T-helper 17 cell (primary cell): Measurements from ENCODE around the gene TMCO4. TPM values are rescaled to one million over a fixed set of nuclear protein-coding genes. Genes with fewer than 3 reads are reported as not detected.

Experiments used
- ATAC-seq: fragments of 150-1000 bp; cut with Tn5 transposase; 2 replicates; pipeline ENCODE4 v1.10.0; 2021; ENCODE audit warnings: mild to moderate bottlenecking, moderate library complexity
- DNase-seq, 3 donors: peaks; one replicate each; pipeline versions ENCODE4 v3.0.0 to v3.0.0-alpha.2; 2020 to 2021
- H3K9me3 ChIP-seq: one replicate; pipeline ENCODE4 v1.7.0; 2013; ENCODE audit warnings: low read length, mild to moderate bottlenecking; ENCODE audit not compliant: control insufficient read depth, poor library complexity, severe bottlenecking
- H3K27ac Mint-ChIP-seq: one replicate; pipeline ENCODE4 v1.8.0; 2022; ENCODE audit warnings: mild to moderate bottlenecking, moderate library complexity, mixed read lengths
- H3K27me3 Mint-ChIP-seq: one replicate; pipeline ENCODE4 v1.8.0; 2022; ENCODE audit warnings: mixed read lengths
- H3K36me3 Mint-ChIP-seq: one replicate; pipeline ENCODE4 v1.8.0; 2022; ENCODE audit warnings: low read depth, mixed read lengths
- H3K4me1 Mint-ChIP-seq: one replicate; pipeline ENCODE4 v1.8.0; 2022; ENCODE audit warnings: mild to moderate bottlenecking, mixed read lengths
- H3K4me3 Mint-ChIP-seq: one replicate; pipeline ENCODE4 v1.8.0; 2022; ENCODE audit warnings: mild to moderate bottlenecking, moderate library complexity, mixed read lengths
- total RNA-seq, 4 donors: library from RNA in 2 of 4; stranded (reverse) in 2 of 4; gene quantifications; one replicate each; pipeline ENCODE4 v1.2.3 and lab custom pipeline; 2022 to 2026

TMCO4 gene
- total RNA-seq, 2 donors from 2014 or later = 18.6 TPM

DNA sequence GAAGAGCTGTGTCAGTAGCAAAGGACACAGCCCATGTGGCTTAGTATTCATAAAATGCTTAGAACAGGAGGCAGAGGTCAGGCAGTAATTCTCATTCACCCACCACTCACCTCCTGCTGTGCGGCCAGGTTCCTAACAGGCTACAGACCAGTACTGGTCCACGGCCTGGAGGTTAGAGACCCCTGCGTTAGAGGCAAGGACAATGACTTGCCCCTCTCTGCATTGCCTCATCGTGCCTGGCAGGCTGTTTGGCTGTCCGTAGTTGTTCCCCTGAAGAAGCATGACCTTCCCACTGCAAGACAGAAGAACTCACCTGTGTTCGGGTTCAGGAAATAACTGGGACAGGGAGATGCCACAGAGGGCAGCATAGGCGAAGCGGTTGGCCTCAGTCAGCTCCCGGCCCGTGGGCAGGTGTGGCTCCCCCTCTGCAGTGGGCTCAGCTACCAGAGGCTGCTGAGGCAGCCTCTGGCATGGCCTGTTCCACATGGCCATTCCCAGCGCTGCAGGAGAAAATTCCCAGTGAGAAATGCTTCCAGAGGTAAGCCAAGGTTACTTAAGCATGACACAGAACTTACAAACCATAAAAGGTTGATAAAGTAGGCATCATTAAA is 19.3 kb downstream of the TMCO4 start:
- ATAC-seq (no peak), DNase-seq (no peak)
- no peak overlapping the region for H3K4me3 Mint-ChIP-seq
- peaks cover 4% of the 10 kb centered on the region for H3K4me1 Mint-ChIP-seq
- H3K27ac Mint-ChIP-seq = no peak overlapping the region
- no peaks in the 10 kb centered on the region for H3K9me3 ChIP-seq
- peaks cover 15% of the 10 kb centered on the region for H3K36me3 Mint-ChIP-seq
- no peaks in the 10 kb centered on the region for H3K27me3 Mint-ChIP-seq

DNA sequence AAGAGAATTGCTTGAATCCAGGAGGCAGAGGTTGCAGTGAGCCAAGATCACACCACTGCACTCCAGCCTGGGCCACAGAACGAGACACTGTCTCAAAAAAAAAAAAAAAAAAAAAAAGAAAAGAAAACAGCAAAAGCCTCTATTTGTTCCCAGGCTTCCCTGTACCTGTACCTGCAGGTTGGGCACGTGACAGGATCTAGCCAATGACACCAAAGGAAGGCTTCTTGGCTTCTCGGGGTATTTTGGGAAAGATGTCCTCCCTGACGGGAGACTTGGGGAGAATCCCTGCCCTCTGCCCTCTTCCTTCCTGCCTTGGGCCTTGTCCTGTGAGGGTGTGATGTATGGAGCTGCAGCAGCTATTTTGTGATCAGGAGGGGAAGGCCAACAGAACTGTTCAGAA is 22.8 kb downstream of the TMCO4 start:
- Mint-ChIP-seq H3K27me3 (no peaks in the 10 kb centered on the region), H3K36me3 (peaks cover 7% of the 10 kb centered on the region), H3K4me1 (peaks cover 4% of the 10 kb centered on the region), H3K4me3 (no peak overlapping the region), H3K27ac (no peak overlapping the region)
- H3K9me3 ChIP-seq = no peaks in the 10 kb centered on the region
- DNase-seq (no peak), ATAC-seq (no peak)

DNA sequence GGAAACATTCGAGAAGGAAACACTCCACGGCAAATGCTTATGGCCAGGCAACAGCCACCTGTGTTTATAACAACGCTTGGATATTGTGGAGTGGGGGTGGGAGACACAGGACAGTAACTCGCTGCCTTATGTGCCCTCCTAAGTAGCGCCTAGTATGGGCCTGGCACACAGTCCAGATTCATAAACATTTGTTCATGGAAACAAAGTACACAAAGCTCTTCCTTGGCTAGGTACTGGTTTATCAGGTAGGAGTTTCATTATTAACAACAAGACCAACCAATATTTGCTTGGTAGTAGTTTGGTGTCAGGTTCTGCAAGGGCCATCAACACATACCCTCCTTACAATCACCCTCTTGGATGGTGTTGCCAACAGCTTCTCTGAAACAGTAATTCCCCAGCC is 23.4 kb downstream of the TMCO4 start:
- DNase-seq = no peak
- Mint-ChIP-seq H3K4me3 (no peak overlapping the region), H3K4me1 (peaks cover 4% of the 10 kb centered on the region), H3K27ac (no peak overlapping the region), H3K27me3 (no peaks in the 10 kb centered on the region), H3K36me3 (peaks cover 7% of the 10 kb centered on the region)
- ATAC-seq = no peak
- no peaks in the 10 kb centered on the region for H3K9me3 ChIP-seq

DNA sequence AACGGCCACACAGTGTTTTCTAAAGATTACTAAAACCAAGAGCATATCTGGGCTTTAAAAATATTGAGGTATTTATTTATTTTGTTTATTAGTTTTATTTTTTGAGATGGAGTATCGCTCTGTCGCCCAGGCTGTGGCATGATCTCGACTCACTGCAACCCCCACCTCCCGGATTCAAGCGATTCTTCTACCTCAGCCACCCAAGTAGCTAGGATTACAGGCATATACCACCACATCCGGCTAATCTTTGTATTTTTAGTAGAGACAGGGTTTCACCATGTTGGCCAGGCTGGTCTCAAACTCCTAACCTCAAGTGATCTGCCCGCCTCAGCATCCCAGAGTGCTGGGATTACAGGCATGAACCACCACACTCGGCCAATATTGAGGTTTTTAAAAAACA is 23.9 kb downstream of the TMCO4 start:
- DNase-seq = no peak
- peaks cover 7% of the 10 kb centered on the region for H3K36me3 Mint-ChIP-seq
- H3K4me1 Mint-ChIP-seq = peaks cover 3% of the 10 kb centered on the region
- no peaks in the 10 kb centered on the region for H3K27me3 Mint-ChIP-seq
- H3K27ac Mint-ChIP-seq = no peak overlapping the region
- no peak for ATAC-seq
- no peaks in the 10 kb centered on the region for H3K9me3 ChIP-seq
- H3K4me3 Mint-ChIP-seq = no peak overlapping the region

DNA sequence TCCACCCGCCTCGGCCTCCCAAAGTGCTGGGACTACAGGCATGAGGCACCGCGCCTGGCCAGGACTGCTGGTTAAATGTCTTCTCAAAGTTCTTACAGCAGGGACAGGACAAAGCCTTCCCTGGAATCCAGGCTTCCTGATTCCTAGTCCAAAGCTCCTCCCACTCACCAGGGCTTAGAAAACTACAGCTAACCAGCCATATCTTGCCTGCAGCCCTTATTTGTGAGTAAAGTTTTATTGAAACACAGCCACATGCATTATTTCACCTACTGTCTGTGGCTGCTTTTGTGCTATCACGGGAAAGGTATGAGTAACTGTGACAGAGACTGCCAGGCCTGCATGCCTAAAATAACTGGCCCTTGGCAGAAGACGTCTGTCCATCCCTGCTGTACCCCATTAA is 24.4 kb downstream of the TMCO4 start:
- H3K9me3 ChIP-seq = no peaks in the 10 kb centered on the region
- no peak overlapping the region for H3K4me3 Mint-ChIP-seq
- H3K27ac Mint-ChIP-seq = no peak overlapping the region
- ATAC-seq (no peak), DNase-seq (no peak)
- H3K4me1 Mint-ChIP-seq = peaks cover 2% of the 10 kb centered on the region
- H3K36me3 Mint-ChIP-seq = peaks cover 7% of the 10 kb centered on the region
- no peaks in the 10 kb centered on the region for H3K27me3 Mint-ChIP-seq

DNA sequence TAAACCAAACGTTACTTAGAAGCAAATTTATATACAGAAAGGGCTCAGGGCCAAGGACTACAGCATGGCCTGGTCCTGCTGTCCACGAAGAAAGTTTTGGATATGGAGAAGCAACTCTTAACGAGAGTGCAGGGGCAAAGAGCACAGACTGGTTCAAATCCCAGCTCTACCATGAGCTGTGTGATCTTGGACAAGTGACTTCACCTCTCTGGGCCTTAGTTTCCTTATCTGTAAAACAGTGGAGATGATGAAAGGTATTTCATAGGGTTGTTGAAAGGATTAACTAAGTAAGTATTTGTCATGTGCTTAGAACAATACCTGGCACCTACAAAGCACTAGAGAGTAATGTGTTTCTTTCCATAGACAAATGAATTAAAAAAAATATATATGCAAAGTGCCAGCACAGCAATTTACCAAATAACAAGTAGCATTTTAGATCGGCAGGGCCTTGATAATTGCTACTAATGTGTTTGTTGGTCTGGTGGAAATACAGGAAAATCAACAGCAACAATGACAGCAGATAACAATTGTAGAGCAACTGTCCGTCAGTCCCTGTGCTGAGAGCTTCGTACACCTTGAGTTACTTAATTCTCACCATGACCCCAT is 25.4 kb downstream of the TMCO4 start:
- Mint-ChIP-seq H3K27me3 (no peaks in the 10 kb centered on the region), H3K4me3 (no peak overlapping the region), H3K4me1 (peaks cover 3% of the 10 kb centered on the region), H3K27ac (no peak overlapping the region), H3K36me3 (peaks cover 6% of the 10 kb centered on the region)
- ATAC-seq (no peak), DNase-seq (no peak)
- H3K9me3 ChIP-seq = no peaks in the 10 kb centered on the region

DNA sequence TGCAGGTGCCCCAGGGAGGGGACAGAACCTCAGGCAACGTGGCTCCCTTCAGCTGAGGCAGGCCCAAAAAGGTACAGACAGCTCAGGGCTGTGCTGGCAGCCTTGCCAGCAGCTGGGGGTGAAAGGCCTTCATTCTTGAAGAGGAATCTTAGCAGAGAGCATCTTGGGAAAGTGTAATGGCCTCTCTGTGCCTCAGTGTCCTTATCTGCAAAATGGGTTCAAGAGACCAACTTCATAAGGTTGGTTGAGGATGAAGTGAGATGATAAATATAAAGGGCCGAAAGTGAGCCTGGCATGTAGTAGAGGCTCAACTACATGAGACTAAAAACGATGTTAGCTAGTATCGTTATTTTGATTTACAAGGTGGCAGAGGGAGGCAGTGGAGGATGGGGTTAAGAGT is 26.2 kb downstream of the TMCO4 start:
- Mint-ChIP-seq H3K27ac (no peak overlapping the region), H3K36me3 (peaks cover 5% of the 10 kb centered on the region), H3K4me1 (peaks cover 2% of the 10 kb centered on the region), H3K27me3 (no peaks in the 10 kb centered on the region), H3K4me3 (no peak overlapping the region)
- no peaks in the 10 kb centered on the region for H3K9me3 ChIP-seq
- DNase-seq (no peak), ATAC-seq (no peak)

DNA sequence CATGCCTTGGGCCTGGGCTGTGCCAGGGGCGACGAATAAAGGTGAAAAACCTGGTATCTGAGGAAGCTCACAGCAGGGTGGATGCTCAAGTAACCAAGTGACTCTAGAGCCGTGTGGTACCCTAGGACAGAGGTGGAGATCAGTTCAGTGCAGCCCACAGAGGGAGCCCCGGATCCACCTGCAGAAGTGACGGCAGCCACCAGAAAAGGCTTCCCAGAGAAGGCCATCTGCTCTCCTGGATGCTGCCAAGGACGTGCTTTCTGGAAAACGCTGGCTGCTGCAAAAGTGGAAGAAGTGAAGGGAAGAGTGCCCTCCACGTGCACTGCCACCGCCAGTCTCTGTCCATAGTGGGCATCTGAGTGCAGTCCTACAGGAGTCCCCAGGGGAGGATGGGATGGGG is 27.7 kb downstream of the TMCO4 start:
- ATAC-seq (no peak), DNase-seq (no peak)
- Mint-ChIP-seq H3K4me3 (no peak overlapping the region), H3K27ac (no peak overlapping the region), H3K36me3 (peaks cover 5% of the 10 kb centered on the region), H3K27me3 (no peaks in the 10 kb centered on the region), H3K4me1 (peaks cover 2% of the 10 kb centered on the region)
- H3K9me3 ChIP-seq = no peaks in the 10 kb centered on the region

DNA sequence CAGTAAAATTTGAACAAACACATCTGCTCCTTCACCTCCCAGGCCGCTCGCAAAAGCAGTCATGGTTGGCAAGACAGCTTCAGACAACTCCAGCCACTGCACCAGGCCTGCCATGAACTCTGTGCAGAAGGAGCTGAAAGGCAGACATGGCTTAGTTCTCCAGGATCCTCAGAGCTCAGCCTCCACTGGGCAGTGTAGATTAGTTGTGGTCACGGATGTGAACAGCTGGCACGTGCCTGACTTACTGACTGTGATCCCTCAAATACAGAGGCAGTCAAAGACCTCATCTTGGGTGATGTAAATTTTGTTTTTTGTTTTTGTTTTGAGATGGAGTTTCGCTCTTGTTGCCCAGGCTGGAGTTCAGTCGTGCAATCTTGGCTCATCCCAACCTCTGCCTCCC is 28.4 kb downstream of the TMCO4 start:
- H3K4me1 Mint-ChIP-seq = peaks cover 4% of the 10 kb centered on the region
- H3K9me3 ChIP-seq = no peaks in the 10 kb centered on the region
- DNase-seq = no peak
- ATAC-seq = no peak
- no peak overlapping the region for H3K27ac Mint-ChIP-seq
- H3K36me3 Mint-ChIP-seq = peaks cover 5% of the 10 kb centered on the region
- H3K27me3 Mint-ChIP-seq = no peaks in the 10 kb centered on the region
- H3K4me3 Mint-ChIP-seq = no peak overlapping the region

DNA sequence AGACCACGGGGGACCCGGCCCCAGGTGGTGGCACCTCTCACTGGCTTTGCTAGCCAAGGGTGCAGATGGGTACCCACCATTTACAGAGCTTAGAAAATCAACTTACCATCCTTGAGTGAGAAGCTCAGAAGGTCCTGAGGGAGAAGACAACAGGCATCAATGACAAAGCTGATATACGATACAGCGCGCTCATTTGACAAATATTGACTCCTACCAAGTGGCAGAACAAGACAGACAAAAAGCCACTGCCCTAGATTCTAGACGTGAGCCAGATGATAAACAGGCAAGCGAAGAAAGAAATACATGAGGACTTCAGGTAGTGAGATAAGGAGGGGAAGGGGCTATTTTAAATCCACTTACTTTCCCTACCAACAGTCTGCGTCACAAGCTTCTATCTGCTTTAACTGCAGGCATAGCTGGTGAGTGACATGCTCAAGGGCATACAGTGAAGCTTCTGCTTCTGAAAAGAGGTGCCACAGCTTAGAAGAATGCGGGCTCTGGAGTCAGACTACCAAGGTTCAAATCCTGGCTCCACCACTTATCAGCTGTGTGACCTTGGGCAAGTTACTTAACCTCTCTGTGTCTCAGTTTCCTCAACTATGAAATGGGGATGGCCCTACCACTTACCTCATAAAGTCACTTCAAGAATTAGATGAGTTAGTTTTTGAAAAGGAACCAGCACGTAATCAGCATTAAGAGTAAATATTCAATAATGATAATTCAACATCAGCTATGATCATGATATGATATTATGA is 29.1 kb downstream of the TMCO4 start:
- ATAC-seq = no peak
- H3K27ac Mint-ChIP-seq = no peak overlapping the region
- peaks cover 7% of the 10 kb centered on the region for H3K36me3 Mint-ChIP-seq
- no peak for DNase-seq
- no peak overlapping the region for H3K4me3 Mint-ChIP-seq
- no peaks in the 10 kb centered on the region for H3K27me3 Mint-ChIP-seq
- H3K9me3 ChIP-seq = no peaks in the 10 kb centered on the region
- H3K4me1 Mint-ChIP-seq = peaks cover 10% of the 10 kb centered on the region

DNA sequence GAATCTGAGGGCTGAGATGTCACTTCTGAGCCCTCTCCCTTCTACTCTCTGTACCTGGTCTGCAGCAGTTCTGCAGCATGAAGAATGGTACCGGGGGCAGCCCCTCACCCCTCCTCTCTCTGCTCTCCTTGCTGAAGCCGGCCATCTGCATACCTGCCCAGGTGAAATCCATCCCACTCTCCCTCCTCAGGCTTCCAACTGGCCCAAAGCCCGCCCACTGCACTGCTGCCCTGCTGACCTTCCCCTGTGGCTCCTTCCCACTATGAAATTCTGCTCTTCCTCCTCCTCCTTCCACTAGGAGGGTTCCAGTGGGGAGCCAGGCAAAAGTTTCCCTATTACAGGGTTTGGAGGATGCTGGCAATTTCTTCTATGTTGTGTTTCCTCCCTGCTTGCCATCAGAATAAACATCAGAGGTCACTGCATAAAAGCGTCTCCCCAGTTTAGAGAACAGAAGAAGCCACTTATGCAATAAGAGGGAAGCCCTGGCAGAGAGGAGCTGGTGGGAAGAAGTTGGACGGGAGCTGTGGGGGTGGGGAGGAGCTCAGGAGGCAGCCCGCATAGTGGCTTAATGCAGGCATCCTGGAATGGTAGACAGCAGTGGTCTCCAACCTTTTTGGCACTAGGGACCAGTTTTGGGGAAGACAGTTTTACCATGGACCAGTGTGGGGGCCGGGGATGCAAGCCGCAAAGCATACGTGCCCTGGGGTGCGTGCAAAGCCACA is 30.3 kb downstream of the TMCO4 start:
- H3K4me1 Mint-ChIP-seq = peaks cover 16% of the 10 kb centered on the region
- no peak overlapping the region for H3K27ac Mint-ChIP-seq
- no peak for DNase-seq
- H3K9me3 ChIP-seq = no peaks in the 10 kb centered on the region
- no peak for ATAC-seq
- H3K36me3 Mint-ChIP-seq = peaks cover 7% of the 10 kb centered on the region
- no peaks in the 10 kb centered on the region for H3K27me3 Mint-ChIP-seq
- no peak overlapping the region for H3K4me3 Mint-ChIP-seq

DNA sequence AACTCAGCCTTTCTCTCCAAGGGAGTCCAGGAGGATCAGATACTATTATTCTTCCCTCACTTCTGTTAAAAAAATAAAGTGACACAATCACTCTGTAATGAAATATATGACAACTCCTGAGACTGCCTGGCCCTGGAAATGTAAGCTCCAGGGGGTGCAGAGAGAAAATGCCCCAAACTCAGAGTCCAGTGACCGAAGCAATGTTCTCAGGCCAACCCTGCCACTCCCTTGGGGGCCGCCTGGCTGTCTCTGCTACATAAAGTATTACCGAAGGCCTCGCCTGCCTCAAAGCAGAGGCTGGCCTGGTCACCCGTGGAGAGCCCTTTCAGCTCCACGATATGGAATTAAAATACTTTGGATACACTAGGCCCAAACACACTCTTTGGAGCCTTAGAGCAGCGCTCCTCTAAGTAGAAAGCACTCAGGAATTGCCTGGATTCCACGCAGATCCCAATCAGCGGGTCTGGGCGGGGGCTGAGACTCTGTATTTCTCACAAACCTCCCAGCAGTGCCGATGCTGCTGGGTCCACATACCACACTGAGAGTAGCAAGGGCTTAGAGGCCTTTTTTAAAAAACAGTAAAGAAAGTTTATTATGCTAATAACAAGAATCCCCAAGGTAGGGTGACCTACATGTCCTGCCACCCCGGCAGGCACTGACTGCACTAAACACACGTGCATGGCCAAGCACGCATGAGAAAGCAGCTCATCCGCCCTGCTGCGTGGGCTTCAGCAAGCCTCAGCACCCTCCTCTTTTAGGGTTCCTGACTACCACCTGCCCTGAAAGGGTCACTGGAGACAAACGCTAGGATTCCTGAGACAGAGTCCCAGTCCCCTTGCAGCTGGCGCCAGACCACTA is 31.1 kb downstream of the TMCO4 start:
- no peak overlapping the region for H3K27ac Mint-ChIP-seq
- DNase-seq = no peak
- no peak for ATAC-seq
- no peak overlapping the region for H3K4me3 Mint-ChIP-seq
- H3K4me1 Mint-ChIP-seq = peaks cover 16% of the 10 kb centered on the region
- H3K9me3 ChIP-seq = no peaks in the 10 kb centered on the region
- peaks cover 7% of the 10 kb centered on the region for H3K36me3 Mint-ChIP-seq
- no peaks in the 10 kb centered on the region for H3K27me3 Mint-ChIP-seq

DNA sequence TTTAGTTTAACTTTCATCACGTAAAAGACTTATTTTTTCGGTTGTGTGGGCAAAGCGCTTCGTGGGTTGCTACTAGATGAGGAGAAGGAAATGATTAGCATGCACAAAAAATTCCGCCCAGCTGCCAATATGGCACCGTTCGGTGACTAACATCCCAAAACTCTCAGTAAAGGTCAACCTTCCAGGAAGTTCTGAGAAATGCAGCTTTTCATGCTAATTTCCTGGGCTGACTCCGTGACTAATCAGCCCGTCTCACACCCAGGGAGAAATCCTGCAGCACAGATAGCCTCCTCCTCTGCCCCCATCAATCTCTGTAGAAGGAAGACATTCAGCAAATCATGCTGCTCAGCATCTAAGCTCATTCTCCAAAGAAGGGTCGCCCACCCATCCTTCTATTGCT is 34.1 kb downstream of the TMCO4 start:
- peaks cover 7% of the 10 kb centered on the region for H3K36me3 Mint-ChIP-seq
- H3K27me3 Mint-ChIP-seq = no peaks in the 10 kb centered on the region
- peaks cover 16% of the 10 kb centered on the region for H3K4me1 Mint-ChIP-seq

More for the DNA sequence above, 34.1 kb downstream of the TMCO4 start:
- no peak overlapping the region for H3K27ac Mint-ChIP-seq
- peak overlapping the region; percentile 9 for H3K4me3 Mint-ChIP-seq
- no peak for ATAC-seq
- DNase-seq = no peak
- no peaks in the 10 kb centered on the region for H3K9me3 ChIP-seq
